Measurements from ENCODE around the gene SCNM1. TPM values are rescaled to one million over a fixed set of nuclear protein-coding genes. Genes with fewer than 3 reads are reported as not detected.

Gene SCNM1
- total and polyA plus RNA-seq, 9 of the 15 experiments (the other 6 are each of a cell fraction or from before 2014, with no cell fraction given): 17.2 to 204 (median 63.0) TPM

GRCh38 chr1:151143057-151143435, 22.9 kb upstream of the SCNM1 start:
- in situ Hi-C loops (cut with MboI): no loop called here
- POLR2A ChIA-PET: interaction anchor here (0.7 to 1.8 kb wide), 6 partner anchors 12 to 148 kb away, joined by 3 to 6 read pairs (median 4); partner anchors contain the start of genes GABPB2 and LYSMD1

More at GRCh38 chr1:151143057-151143435, 22.9 kb upstream of the SCNM1 start:
- ATAC-seq (peak; percentile 14), FAIRE-seq (peak; percentile 37), DNase-seq (ENCODE audit: extremely low read depth in 1 of 4, low spot score in 3 of 4) (peak; percentile 44 to 52 (median 48))
- no peaks in the 10 kb centered on the region; a peak in 1 of 5 replicates for H3K27me3 ChIP-seq (ENCODE audit: control insufficient read depth in 2 of 2, insufficient read depth in 2 of 2, low read length in 2 of 2)
- no peaks in the 10 kb centered on the region for H3K79me2 ChIP-seq (ENCODE audit: control insufficient read depth, insufficient read depth, low read length)
- no peak overlapping the region for H3K4me2 ChIP-seq (ENCODE audit: insufficient read depth, low read length)
- H3K9ac ChIP-seq (ENCODE audit: insufficient read depth in 1 of 2, low read depth in 2 of 2, low read length in 2 of 2): peak overlapping the region in 1 of 2 experiments; percentile 69; a peak in 2 of 4 replicates
- H2AFZ ChIP-seq (ENCODE audit: low read depth, low read length): peak overlapping the region; percentile 33; the same call in 1 of the 2 replicates
- no peak overlapping the region for H3K27ac ChIP-seq (ENCODE audit: extremely low read depth, low read depth, low read length)
- H3K9me3 ChIP-seq (replicated peaks; ENCODE audit: control insufficient read depth, insufficient read depth, low read depth, low read length): no peaks in the 10 kb centered on the region
- H4K20me1 ChIP-seq (replicated peaks; ENCODE audit: control insufficient read depth, insufficient read depth, low read length): peaks cover 5% of the 10 kb centered on the region; the same call in 1 of the 2 replicates
- peaks cover 20 to 47% of the 10 kb centered on the region in 2 experiments; a peak in 4 of 5 replicates for H3K4me1 ChIP-seq (replicated peaks in 1 of 2; ENCODE audit: control insufficient read depth in 2 of 2, insufficient read depth in 2 of 2, low read length in 2 of 2)
- BruUV-seq (replicated peaks): no TSS peak
- no peak overlapping the region for H3K4me3 ChIP-seq
- no peaks in the 10 kb centered on the region for H3K36me3 ChIP-seq (ENCODE audit: control insufficient read depth, insufficient read depth, low read length)
- TF ChIP-seq CHCHD3 (CRISPR knock-in tag; IDR thresholded peaks at IDR 0.05) (no peak), YY1 (IDR thresholded peaks at IDR 0.05; ENCODE audit: borderline replicate concordance in 1 of 3, control insufficient read depth in 1 of 3, extremely low read depth in 1 of 3, insufficient read depth in 3 of 3, insufficient read length in 1 of 3, insufficient replicate concordance in 2 of 3, low read depth in 1 of 3, low read length in 2 of 3) (peak in 1 of 3 experiments; percentile 22), HIVEP1 (CRISPR knock-in tag; IDR thresholded peaks at IDR 0.05) (no peak), CBFB (CRISPR knock-in tag; IDR thresholded peaks at IDR 0.05) (no peak), PHTF2 (CRISPR knock-in tag; IDR thresholded peaks at IDR 0.05) (no peak), MEF2A (IDR thresholded peaks at IDR 0.05; ENCODE audit: control insufficient read depth, low read depth, low read length) (peak; percentile 10; the same call in 1 of the 2 replicates), ZBTB33 (CRISPR knock-in tag; IDR thresholded peaks at IDR 0.05) (0 out of 2 replicates have a peak, but pooled peaks have one; percentile 56), POLR2AphosphoS2 (IDR thresholded peaks at IDR 0.05; ENCODE audit: low read length) (no peak), RAD51 (IDR thresholded peaks at IDR 0.05; ENCODE audit: borderline replicate concordance, low read depth) (no peak), USF1 (CRISPR knock-in tag; IDR thresholded peaks at IDR 0.05) (no peak), CTCF (IDR thresholded peaks at IDR 0.05 in 2 of 3, conservative IDR thresholded peaks at IDR 0.05 in 1 of 3; ENCODE audit: insufficient read depth in 2 of 3, low read depth in 1 of 3, low read length in 3 of 3) (peak in 1 of 3 experiments; percentile 44; a peak in 2 of 6 replicates), RBBP5 (IDR thresholded peaks at IDR 0.05; ENCODE audit: borderline replicate concordance, insufficient read depth, low read length, poor library complexity, severe bottlenecking) (peak; percentile 35), CEBPB (tag; IDR thresholded peaks at IDR 0.05) (no peak), ZFX (CRISPR knock-in tag; IDR thresholded peaks at IDR 0.05) (no peak), HDGF (IDR thresholded peaks at IDR 0.05) (no peak), ZBTB7A (IDR thresholded peaks at IDR 0.05; ENCODE audit: borderline replicate concordance, control insufficient read depth, low read depth, low read length) (0 out of 2 replicates have a peak, but pooled peaks have one; percentile 54), HDAC8 (tag; IDR thresholded peaks at IDR 0.05) (no peak)
- intact Hi-C loops (cut with micrococcal nuclease): no loop called here
- CTCF ChIA-PET (ENCODE audit: low intra/inter-chr PET ratio): interaction anchor here (0.5 kb wide), 1 partner anchor 13 kb away, joined by 3 read pairs; no protein-coding TSS in a partner anchor
- no peaks in the 10 kb centered on the region for H3K9me1 ChIP-seq (ENCODE audit: control insufficient read depth, insufficient read depth, low read length)
- WGBS (ENCODE audit: insufficient coverage, low coverage, missing lambda C conversion rate): 38% methylated on average over 6 of the region's 7 CpGs
